GM19324 (cell line): Measurements from ENCODE around the gene DLEC1.

Source experiments
- ATAC-seq: cut with Tn5 transposase; IDR thresholded peaks from one replicate; pipeline ENCODE4 v1.9.1; 2021; ENCODE audit warnings: mild to moderate bottlenecking, moderate library complexity; ENCODE audit not compliant: unreplicated experiment, low FRiP score

DLEC1 gene

GRCh38 chr3:38016410-38016809 lies 22.6 kb upstream of the DLEC1 start:
- ATAC-seq, result no peak

- ATAC-seq, result no peak
These were observed 22.1 kb upstream of the DLEC1 start for GRCh38 chr3:38016847-38017444.

GRCh38 chr3:38017445-38018295 lies 21.3 kb upstream of the DLEC1 start:
- no peak for ATAC-seq

GRCh38 chr3:38018296-38019266 lies 20.4 kb upstream of the DLEC1 start:
- ATAC-seq, result no peak

- ATAC-seq, result no peak
These were observed 19.2 kb upstream of the DLEC1 start for GRCh38 chr3:38019658-38020341.

GRCh38 chr3:38020342-38020726 lies 18.7 kb upstream of the DLEC1 start:
- no peak for ATAC-seq

GRCh38 chr3:38021196-38021595 lies 17.8 kb upstream of the DLEC1 start:
- no peak for ATAC-seq

- no peak for ATAC-seq
These were observed 16.7 kb upstream of the DLEC1 start for GRCh38 chr3:38022301-38022700.

- ATAC-seq, result no peak
These were observed 15.9 kb upstream of the DLEC1 start for GRCh38 chr3:38022896-38023709.

- ATAC-seq, result no peak
These were observed 12.2 kb upstream of the DLEC1 start for GRCh38 chr3:38026856-38027255.

- ATAC-seq, result no peak
These were observed 11.2 kb upstream of the DLEC1 start for GRCh38 chr3:38027466-38028465.

GRCh38 chr3:38028621-38029361 lies 10.2 kb upstream of the DLEC1 start:
- ATAC-seq, result no peak

- no peak for ATAC-seq
These were observed 9.4 kb upstream of the DLEC1 start, which contains the start of gene PLCD1 for GRCh38 chr3:38029400-38030125. Gene PLCD1 (minus strand): TSS chr3:38029642. CDS start chr3:38029539, 103 bp downstream.

GRCh38 chr3:38030126-38031021 lies 8.6 kb upstream of the DLEC1 start:
- no peak for ATAC-seq

GRCh38 chr3:38031022-38031994 lies 7.7 kb upstream of the DLEC1 start:
- no peak for ATAC-seq
